ENCODE data around the gene ACOXL.

Gene ACOXL

DNA sequence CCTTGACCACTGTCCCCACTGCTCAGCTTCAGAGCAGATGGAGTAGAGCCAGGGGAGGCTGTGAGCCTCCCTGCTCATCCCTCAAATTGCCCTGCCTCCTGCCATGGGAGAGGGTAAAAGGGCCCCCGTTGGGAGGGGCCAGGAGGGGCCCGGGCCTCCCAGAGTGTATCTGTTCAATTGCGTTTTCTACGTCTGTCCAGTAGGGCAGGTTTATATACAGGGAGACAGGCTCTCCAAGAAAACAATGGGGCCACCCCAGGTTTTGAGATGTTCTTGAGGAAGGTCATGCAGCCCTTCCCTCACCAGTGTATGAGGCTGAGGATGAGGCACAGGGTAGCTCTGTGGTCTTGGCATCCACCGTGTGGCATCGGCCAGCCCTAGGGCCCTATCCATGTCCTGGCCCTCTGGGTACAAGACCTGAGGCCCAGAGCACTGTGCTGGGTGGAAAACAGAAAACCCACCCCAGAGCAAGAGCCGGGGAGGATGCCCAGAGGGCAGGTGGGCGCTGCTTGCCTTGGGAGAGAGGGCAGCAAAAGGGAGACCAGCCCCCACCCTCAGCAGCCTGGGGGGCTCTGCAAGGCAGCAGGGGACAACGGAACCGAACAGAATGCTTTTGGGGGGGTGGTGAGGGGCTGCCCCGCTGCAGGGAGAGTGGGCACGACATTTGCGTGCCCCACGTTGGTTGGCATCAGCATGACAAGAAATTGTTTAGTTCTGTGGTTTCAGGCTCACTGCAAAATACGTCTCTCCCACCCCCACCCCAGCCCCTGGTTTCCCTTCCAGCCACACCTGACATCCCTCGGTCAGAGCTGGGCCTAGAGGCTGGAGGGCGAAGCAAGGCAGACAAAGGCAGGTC lies 141.5 kb downstream of the ACOXL start:
- no peak overlapping the region for H3K4me3 ChIP-seq (ENCODE audit: low read depth, low read length)
- TF ChIP-seq, protein P1, sequence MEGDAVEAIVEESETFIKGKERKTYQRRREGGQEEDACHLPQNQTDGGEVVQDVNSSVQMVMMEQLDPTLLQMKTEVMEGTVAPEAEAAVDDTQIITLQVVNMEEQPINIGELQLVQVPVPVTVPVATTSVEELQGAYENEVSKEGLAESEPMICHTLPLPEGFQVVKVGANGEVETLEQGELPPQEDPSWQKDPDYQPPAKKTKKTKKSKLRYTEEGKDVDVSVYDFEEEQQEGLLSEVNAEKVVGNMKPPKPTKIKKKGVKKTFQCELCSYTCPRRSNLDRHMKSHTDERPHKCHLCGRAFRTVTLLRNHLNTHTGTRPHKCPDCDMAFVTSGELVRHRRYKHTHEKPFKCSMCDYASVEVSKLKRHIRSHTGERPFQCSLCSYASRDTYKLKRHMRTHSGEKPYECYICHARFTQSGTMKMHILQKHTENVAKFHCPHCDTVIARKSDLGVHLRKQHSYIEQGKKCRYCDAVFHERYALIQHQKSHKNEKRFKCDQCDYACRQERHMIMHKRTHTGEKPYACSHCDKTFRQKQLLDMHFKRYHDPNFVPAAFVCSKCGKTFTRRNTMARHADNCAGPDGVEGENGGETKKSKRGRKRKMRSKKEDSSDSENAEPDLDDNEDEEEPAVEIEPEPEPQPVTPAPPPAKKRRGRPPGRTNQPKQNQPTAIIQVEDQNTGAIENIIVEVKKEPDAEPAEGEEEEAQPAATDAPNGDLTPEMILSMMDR (IDR thresholded peaks at IDR 0.05; ENCODE audit: borderline replicate concordance, insufficient read depth, low read depth, low read length): no peak

- H3K4me3 ChIP-seq (ENCODE audit: low read depth, low read length): no peak overlapping the region
- TF ChIP-seq, protein P1 (IDR thresholded peaks at IDR 0.05; ENCODE audit: borderline replicate concordance, insufficient read depth, low read depth, low read length): no peak
Observed at GRCh38 chr2:110874453-110875383, 142.3 kb downstream of the ACOXL start.

- TF ChIP-seq, protein P1 (IDR thresholded peaks at IDR 0.05; ENCODE audit: borderline replicate concordance, insufficient read depth, low read depth, low read length): no peak
- H3K4me3 ChIP-seq (ENCODE audit: low read depth, low read length): no peak overlapping the region
Observed at GRCh38 chr2:110875384-110875725, 143.0 kb downstream of the ACOXL start.

DNA sequence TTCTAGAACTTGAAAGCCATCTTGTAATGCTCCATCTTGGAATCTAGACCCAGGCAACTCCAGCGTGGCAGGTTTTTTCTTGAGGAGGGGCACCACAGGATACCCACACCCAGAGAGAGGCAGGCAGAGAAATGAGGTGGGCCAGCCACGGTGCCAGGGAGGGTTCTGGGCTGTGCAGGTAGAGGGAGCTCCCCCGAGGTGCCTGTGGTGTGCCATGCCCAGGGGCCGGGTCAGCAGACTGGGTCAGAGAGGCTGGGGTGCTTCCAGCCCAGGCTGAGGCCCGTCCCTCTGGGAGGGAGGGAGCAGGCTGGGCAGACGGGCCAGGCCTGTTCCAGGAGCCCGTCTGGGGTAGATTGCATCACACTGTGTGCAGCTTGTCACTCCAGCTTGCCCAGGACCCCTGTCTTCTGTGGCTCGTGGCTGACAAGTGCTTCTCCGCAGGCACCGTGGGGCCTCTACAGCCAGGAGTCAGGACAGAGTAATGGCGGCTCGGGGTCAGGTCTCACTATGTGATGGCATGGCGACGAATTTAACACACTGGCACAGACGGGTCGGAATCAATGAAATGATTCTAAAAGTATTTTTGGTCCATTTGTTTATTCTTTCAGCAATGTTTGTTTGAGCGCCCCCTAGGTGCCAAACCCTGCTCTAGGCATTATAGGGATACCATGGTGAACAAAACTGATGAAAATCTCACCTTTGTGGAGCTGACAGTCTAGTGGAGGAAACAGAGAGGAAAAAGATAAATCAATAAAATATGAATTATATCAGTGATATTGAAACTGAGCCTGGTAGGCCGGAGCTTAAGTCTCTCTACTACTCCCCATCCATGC lies 144.0 kb downstream of the ACOXL start:
- TF ChIP-seq, protein P1 (IDR thresholded peaks at IDR 0.05; ENCODE audit: borderline replicate concordance, insufficient read depth, low read depth, low read length): 0 out of 2 replicates have a peak, but pooled peaks have one; percentile 7
- H3K4me3 ChIP-seq (ENCODE audit: low read depth, low read length): no peak overlapping the region

DNA sequence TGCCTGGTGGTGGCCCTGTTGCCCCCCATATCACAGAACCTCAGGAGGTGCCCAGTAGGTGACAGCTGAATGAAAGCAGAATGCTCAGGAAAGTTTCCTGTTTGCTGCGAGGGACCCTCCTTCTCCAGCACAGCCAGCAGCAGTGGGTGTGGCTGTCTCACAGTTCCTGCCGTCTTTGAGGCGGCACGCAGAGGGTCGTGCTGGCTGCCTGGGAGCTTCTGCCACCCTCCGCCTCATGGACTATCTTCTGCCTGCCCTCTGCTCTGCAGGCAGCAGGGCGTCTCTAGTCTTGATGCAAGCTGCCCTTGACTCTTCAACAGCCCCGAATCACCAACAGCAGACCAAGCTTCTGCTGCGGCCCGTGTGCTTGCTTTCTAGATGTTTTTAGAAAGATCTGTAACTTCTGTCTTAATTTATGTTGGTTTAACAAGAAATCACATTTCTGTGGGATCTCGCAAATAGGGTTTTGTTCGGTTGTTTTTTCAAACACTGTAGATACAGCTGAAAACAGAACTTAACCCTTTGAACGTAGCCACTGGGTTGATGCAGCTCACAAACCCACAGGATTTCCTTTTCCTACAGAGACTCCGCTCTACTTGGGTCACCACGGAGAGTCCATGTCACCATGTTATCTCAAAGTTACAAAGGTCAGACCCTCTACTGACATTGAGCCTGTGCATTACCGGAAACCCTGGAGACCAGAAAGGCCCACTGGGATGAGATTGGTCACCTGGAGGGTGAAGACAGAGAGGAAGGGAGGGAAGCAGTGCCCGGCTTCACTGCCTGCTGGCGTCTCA lies 144.9 kb downstream of the ACOXL start:
- H3K4me3 ChIP-seq (ENCODE audit: low read depth, low read length): no peak overlapping the region
- TF ChIP-seq, protein P1 (IDR thresholded peaks at IDR 0.05; ENCODE audit: borderline replicate concordance, insufficient read depth, low read depth, low read length): no peak

- TF ChIP-seq, protein P1 (IDR thresholded peaks at IDR 0.05; ENCODE audit: borderline replicate concordance, insufficient read depth, low read depth, low read length): no peak
Observed at GRCh38 chr2:110878150-110878549, 145.8 kb downstream of the ACOXL start.

More at GRCh38 chr2:110878150-110878549, 145.8 kb downstream of the ACOXL start:
- no peak overlapping the region for H3K4me3 ChIP-seq (ENCODE audit: low read depth, low read length)
